Vagina (tissue), 2 donors: ENCODE data around the gene LAMB3. TPM values are rescaled to one million over a fixed set of nuclear protein-coding genes. Genes with fewer than 3 reads are reported as not detected.

Experiments
- DNase-seq, 2 donors: peaks; one replicate each; pipeline ENCODE4 v3.0.0-alpha.2; 2017; ENCODE audit errors: extremely low spot score in 2 of 2
- H3K27ac ChIP-seq: fragments of 200-600 bp; sonication (generic); one replicate; pipeline ENCODE4 v1.5.1; 2019
- H3K27me3 ChIP-seq: fragments of 200-600 bp; sonication (generic); one replicate; pipeline ENCODE4 v1.5.1; 2019
- H3K36me3 ChIP-seq, 2 donors: fragments of 200-600 bp; sonication (generic); one replicate each; pipeline ENCODE4 v1.5.1; 2017 to 2019
- H3K4me1 ChIP-seq: fragments of 200-600 bp; sonication (generic); one replicate; pipeline ENCODE4 v1.5.1; 2019
- H3K4me3 ChIP-seq, 2 donors: fragments of 200-600 bp; sonication (generic); 1 replicate in 1 of 2; 2 replicates in 1 of 2; pipeline ENCODE4 v1.5.1; 2016 to 2019
- H3K9me3 ChIP-seq: fragments of 200-600 bp; sonication (generic); one replicate; pipeline ENCODE4 v1.5.1; 2019
- POLR2A ChIP-seq, 2 donors: fragments of 450-650 bp; IDR thresholded peaks; one replicate each; pipeline ENCODE4 v1.6.1; 2017; ENCODE audit warnings: antibody characterized with exemption in 2 of 2, mild to moderate bottlenecking in 2 of 2, moderate library complexity in 2 of 2
- POLR2AphosphoS5 ChIP-seq, 2 donors: sonication (generic); formaldehyde crosslinking; IDR thresholded peaks; one replicate each; pipeline ENCODE4 v1.9.0; 2017; ENCODE audit warnings: antibody characterized with exemption in 2 of 2, mild to moderate bottlenecking in 2 of 2, low read depth in 1 of 2; ENCODE audit not compliant: insufficient read depth in 1 of 2
- intact Hi-C: fragments of 100-400 bp; cut with DNase I; formaldehyde crosslinking; loops from one replicate; pipeline ENCODE4 v1.15.1; 2023
- total RNA-seq: library from RNA; depleted of rRNA; stranded (reverse); fragments of >200 nt; gene quantifications from one replicate; pipeline ENCODE4 v1.2.3, GENCODE V29; 2016
- TF ChIP-seq, protein P1 (sequence below), 3 experiments: fragments of 450-650 bp in 2 of 3; fragments of 200-600 bp in 1 of 3; sonication (generic) in 1 of 3; IDR thresholded peaks; one replicate each; pipeline ENCODE4 v1.5.1; 2017 to 2019; ENCODE audit warnings: antibody characterized with exemption in 3 of 3, mild to moderate bottlenecking in 2 of 3, moderate library complexity in 2 of 3

The LAMB3 gene
- total RNA-seq, 1 donor from 2014 or later: 68.8 TPM

DNA sequence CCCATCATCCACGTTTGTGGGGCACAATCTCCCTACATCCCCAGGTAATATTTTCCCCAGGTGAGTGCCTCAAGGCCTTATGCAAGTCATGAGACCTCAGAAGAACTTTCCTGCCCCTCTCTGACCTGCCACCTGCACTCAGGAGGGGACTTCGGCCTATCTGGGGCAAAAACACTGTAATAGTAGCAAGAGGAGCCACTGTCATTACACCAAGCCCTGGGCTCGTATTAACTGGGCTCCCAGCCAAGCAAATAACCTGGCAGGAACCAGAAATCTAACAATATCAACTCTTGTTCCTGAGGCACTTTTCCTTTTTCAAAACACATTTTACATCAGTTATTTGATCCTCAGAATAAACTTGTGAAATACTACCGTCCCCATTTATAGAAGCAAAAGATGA lies 30.9 kb downstream of the LAMB3 start:
- no peak for DNase-seq
- no peaks in the 10 kb centered on the region for H3K4me1 ChIP-seq
- no peaks in the 10 kb centered on the region for H3K9me3 ChIP-seq
- no peaks in the 10 kb centered on the region for H3K36me3 ChIP-seq
- H3K27ac ChIP-seq: no peak overlapping the region
- H3K4me3 ChIP-seq: no peak overlapping the region
- intact Hi-C loops: no loop called here
- TF ChIP-seq, protein P1, sequence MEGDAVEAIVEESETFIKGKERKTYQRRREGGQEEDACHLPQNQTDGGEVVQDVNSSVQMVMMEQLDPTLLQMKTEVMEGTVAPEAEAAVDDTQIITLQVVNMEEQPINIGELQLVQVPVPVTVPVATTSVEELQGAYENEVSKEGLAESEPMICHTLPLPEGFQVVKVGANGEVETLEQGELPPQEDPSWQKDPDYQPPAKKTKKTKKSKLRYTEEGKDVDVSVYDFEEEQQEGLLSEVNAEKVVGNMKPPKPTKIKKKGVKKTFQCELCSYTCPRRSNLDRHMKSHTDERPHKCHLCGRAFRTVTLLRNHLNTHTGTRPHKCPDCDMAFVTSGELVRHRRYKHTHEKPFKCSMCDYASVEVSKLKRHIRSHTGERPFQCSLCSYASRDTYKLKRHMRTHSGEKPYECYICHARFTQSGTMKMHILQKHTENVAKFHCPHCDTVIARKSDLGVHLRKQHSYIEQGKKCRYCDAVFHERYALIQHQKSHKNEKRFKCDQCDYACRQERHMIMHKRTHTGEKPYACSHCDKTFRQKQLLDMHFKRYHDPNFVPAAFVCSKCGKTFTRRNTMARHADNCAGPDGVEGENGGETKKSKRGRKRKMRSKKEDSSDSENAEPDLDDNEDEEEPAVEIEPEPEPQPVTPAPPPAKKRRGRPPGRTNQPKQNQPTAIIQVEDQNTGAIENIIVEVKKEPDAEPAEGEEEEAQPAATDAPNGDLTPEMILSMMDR (IDR thresholded peaks at IDR 0.05): no peak
- TF ChIP-seq POLR2AphosphoS5 (IDR thresholded peaks at IDR 0.05; ENCODE audit: insufficient read depth in 1 of 2, low read depth in 1 of 2) (no peak), POLR2A (IDR thresholded peaks at IDR 0.05) (no peak)
- no peaks in the 10 kb centered on the region for H3K27me3 ChIP-seq

DNA sequence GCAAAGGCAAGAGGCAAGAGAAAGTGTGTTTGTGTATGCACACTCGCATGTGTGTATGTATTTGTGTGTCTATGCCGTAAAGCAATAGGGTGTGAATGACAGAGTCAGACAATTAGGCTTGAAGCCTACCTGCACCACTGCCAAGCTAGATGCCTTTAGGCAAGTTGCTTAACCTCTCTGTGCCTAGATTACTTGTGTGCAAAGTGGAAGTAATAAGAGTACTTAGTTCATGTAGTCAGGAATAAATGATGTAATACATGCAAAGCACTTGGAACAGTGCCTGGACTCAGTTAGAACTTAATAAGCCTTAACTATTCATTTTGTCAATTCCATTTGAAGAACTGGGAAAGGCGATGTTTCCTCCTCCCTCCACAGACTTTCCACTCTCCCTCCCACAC lies 31.7 kb downstream of the LAMB3 start:
- intact Hi-C loops: no loop called here
- no peaks in the 10 kb centered on the region for H3K36me3 ChIP-seq
- DNase-seq: no peak
- H3K4me3 ChIP-seq: no peak overlapping the region
- H3K27ac ChIP-seq: no peak overlapping the region
- H3K27me3 ChIP-seq: no peaks in the 10 kb centered on the region
- H3K9me3 ChIP-seq: no peaks in the 10 kb centered on the region
- no peaks in the 10 kb centered on the region for H3K4me1 ChIP-seq
- TF ChIP-seq POLR2AphosphoS5 (IDR thresholded peaks at IDR 0.05; ENCODE audit: insufficient read depth in 1 of 2, low read depth in 1 of 2) (no peak), POLR2A (IDR thresholded peaks at IDR 0.05) (no peak)
- TF ChIP-seq, protein P1 (IDR thresholded peaks at IDR 0.05): no peak

DNA sequence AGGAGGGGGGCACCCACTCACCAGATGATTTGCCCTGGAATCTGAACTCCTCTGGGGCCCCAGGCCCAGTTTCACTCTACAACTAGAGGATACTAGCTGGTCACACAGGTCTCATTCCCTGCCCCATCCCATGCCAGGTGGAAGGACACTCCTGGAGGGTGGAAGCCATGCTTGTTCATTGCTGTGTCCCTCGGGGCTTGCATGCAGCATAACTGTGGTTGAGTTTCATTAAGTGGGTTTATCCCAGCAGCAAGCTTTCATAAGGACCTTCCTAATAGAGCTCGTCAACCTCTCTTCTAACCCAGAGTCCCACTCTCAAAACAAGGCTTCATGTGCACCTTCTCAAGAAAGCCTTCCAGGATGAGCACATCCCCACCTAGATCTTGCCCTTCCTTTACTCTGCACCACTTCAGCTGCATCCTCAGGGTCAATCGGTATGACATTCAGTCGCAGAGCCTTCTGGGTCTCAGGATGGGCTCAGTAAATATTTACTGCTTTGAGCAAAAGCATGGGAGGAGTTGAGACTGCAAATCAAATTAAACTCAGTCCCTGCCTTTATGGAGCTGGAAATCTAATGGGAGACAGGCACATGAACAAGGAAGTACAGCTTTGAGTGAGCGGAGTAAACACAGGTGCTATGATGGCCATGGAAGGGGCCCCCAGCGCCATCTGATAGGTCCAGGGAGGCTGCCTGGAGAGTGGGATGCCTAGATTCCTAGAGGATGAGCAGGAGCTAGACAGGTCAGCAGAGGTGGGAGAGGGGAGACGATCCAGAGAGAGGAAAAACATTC lies 32.3 kb downstream of the LAMB3 start:
- no peaks in the 10 kb centered on the region for H3K36me3 ChIP-seq
- H3K4me1 ChIP-seq: no peaks in the 10 kb centered on the region
- no peak for DNase-seq
- intact Hi-C loops: no loop called here
- no peak overlapping the region for H3K27ac ChIP-seq
- TF ChIP-seq POLR2AphosphoS5 (IDR thresholded peaks at IDR 0.05; ENCODE audit: insufficient read depth in 1 of 2, low read depth in 1 of 2) (no peak), POLR2A (IDR thresholded peaks at IDR 0.05) (no peak)
- TF ChIP-seq, protein P1 (IDR thresholded peaks at IDR 0.05): no peak
- H3K4me3 ChIP-seq: no peak overlapping the region
- no peaks in the 10 kb centered on the region for H3K27me3 ChIP-seq
- H3K9me3 ChIP-seq: no peaks in the 10 kb centered on the region

DNA sequence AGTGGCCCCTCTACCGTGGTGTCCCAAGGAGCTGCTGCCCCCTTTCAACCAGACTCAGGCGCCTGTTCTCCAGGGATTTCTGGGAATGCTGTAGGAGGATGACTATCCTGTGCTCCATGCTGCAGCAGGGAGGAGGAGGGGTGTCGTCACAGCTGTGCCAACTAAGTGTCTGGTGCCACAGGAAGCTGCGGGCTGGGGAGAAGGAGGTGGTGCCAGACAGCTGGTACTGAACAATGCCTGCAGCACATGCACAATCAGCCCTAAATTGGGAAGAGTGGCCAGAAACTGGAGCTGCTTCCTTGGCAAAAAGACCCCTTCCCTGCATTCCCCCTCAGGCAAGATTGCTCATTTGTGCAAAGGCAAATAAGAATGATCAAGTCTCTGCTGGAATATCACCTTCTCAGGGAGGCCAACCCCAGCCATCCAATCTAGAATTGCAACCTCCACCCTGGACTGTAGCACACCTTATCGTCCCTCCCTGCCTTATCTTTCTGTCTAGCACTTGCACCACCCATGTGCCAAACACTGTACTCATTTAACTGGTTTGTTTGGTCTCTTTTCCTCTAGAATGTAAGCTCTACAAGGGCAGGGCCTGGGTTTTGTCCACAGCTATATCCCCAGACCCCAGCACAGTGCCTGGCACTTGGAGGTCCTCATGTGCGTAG lies 33.3 kb downstream of the LAMB3 start:
- no peaks in the 10 kb centered on the region for H3K27me3 ChIP-seq
- H3K36me3 ChIP-seq: no peaks in the 10 kb centered on the region
- H3K4me1 ChIP-seq: no peaks in the 10 kb centered on the region
- intact Hi-C loops: no loop called here
- no peak overlapping the region for H3K4me3 ChIP-seq
- H3K9me3 ChIP-seq: no peaks in the 10 kb centered on the region
- TF ChIP-seq, protein P1 (IDR thresholded peaks at IDR 0.05): no peak
- TF ChIP-seq POLR2AphosphoS5 (IDR thresholded peaks at IDR 0.05; ENCODE audit: insufficient read depth in 1 of 2, low read depth in 1 of 2) (no peak), POLR2A (IDR thresholded peaks at IDR 0.05) (no peak)
- DNase-seq: no peak
- H3K27ac ChIP-seq: no peak overlapping the region

DNA sequence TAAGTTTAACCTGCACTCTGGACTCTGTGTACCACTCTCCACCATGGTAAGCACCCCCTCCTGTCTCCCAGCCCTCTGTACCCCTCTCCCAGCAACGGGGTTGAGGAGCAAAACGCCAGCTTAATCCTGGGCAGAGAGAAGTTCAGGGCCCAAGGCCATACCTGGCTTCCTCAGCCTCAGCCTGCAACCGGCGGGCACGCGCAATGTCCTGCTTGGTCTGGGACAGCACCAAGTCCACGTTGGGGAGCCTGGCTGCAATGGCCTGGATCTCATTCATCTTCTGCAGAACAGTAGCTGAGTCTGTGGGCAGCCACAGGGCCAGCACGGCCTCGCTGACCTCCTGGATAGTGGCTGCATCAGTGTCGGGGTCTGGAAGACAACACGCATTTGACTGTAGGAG lies 33.9 kb downstream of the LAMB3 start:
- no peak for DNase-seq
- no peak overlapping the region for H3K27ac ChIP-seq

More for the DNA sequence above, 33.9 kb downstream of the LAMB3 start:
- Histone ChIP-seq H3K27me3 (no peaks in the 10 kb centered on the region), H3K9me3 (no peaks in the 10 kb centered on the region), H3K4me3 (no peak overlapping the region), H3K4me1 (no peaks in the 10 kb centered on the region), H3K36me3 (no peaks in the 10 kb centered on the region)
- TF ChIP-seq POLR2A (IDR thresholded peaks at IDR 0.05): no peak
- TF ChIP-seq, protein P1 (IDR thresholded peaks at IDR 0.05): no peak
- intact Hi-C loops: no loop called here
